AG04449 (cell line): Measurements from ENCODE around the gene FOXL2NB.

Experiments
- CTCF ChIA-PET: fragments of 350-600 bp; formaldehyde crosslinking; extraction: SDS; loops from one replicate; lab custom pipeline; 2021; ENCODE audit warnings: antibody characterized with exemption; lab: Yijun Ruan, JAX
- POLR2A ChIA-PET: fragments of 400-600, 350-600 bp; formaldehyde crosslinking; extraction: SDS; loops from one replicate; lab custom pipeline; 2020; ENCODE audit warnings: antibody characterized with exemption, inconsistent platforms; lab: Yijun Ruan, JAX
- DNase-seq: peaks from one replicate; pipeline ENCODE4 v3.0.0-alpha.2; 2010; ENCODE audit warnings: low read depth, low spot score
- H3K4me3 ChIP-seq: 2 replicates; pipeline ENCODE4 v1.5.1; 2011; ENCODE audit warnings: low read depth, mild to moderate bottlenecking, control low read depth, low read length
- TF ChIP-seq, protein P1 (sequence below): IDR thresholded peaks from one replicate; pipeline ENCODE4 v1.5.1; 2011; ENCODE audit warnings: mild to moderate bottlenecking, moderate library complexity, low read length, control low read depth, inconsistent platforms; ENCODE audit not compliant: insufficient read depth; ENCODE audit errors: missing control alignments

The FOXL2NB gene

DNA sequence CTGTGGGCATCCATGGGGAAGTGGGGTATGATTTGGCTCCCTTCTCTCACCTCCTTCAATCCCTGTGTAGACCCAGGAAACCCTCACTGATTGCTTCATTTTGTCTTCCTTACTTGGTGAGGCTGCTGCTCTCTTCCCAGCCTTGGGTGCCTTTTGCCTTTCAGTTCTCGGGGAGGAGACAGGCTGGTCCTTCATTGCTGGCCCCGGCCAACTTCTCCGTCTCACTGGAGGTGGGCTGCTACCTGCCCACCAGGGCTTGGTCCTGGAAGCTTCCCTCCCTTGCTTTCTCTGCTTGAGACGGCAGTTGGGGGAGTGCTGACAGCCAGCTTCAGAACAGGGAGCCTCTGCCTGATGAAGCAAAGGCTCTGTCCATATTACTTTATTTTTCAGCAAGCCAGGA lies 4.7 kb upstream of the FOXL2NB start:
- DNase-seq = no peak
- ChIA-PET POLR2A (no interaction called here), CTCF (interaction anchor here (1.0 to 5.5 kb wide), 9 partner anchors 9 to 463 kb away, joined by 3 to 29 read pairs (median 5); no protein-coding TSS in a partner anchor)
- TF ChIP-seq, protein P1, sequence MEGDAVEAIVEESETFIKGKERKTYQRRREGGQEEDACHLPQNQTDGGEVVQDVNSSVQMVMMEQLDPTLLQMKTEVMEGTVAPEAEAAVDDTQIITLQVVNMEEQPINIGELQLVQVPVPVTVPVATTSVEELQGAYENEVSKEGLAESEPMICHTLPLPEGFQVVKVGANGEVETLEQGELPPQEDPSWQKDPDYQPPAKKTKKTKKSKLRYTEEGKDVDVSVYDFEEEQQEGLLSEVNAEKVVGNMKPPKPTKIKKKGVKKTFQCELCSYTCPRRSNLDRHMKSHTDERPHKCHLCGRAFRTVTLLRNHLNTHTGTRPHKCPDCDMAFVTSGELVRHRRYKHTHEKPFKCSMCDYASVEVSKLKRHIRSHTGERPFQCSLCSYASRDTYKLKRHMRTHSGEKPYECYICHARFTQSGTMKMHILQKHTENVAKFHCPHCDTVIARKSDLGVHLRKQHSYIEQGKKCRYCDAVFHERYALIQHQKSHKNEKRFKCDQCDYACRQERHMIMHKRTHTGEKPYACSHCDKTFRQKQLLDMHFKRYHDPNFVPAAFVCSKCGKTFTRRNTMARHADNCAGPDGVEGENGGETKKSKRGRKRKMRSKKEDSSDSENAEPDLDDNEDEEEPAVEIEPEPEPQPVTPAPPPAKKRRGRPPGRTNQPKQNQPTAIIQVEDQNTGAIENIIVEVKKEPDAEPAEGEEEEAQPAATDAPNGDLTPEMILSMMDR = no peak
- H3K4me3 ChIP-seq = no peak overlapping the region

DNA sequence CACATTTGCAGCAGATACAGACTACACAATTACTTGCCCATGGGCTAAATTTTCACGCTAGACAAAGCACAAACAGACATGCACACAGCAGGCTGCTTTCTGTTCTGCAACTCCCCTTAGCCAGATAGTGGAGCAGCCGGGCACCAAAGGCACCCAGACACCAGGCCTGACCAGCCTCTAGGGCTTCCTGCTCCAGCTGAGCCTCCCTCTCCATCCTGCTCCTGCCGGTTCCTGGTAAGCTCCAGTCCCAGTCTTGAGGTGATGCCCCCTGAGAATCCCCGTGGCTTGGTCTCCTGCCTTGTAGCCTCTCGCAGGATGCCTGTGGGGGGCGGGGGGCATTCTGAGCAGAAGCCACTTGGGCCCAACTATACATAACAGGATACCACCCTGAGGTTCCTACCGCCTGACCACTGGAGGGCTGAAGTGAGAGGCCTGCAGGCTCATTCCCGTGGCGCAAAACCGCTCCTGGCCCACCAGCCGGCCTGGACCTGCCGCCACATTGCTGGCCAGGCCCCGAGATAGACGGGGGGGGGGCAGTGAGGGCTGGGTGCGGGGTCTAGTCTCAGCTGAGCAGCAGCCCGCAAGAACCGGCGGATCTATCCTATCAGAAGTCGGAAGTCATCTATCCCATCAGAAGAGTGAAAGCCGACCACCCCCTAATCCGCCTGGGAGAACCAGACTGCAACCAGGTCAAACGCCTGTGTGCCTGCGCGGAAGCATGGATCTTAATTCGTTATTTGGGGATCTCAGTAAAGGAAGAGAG lies 4.0 kb upstream of the FOXL2NB start:
- TF ChIP-seq, protein P1 = no peak
- ChIA-PET POLR2A (no interaction called here), CTCF (interaction anchor here (1.0 to 5.5 kb wide), 4 partner anchors 10 to 386 kb away, joined by 3 to 29 read pairs (median 6); no protein-coding TSS in a partner anchor)
- no peak for DNase-seq
- H3K4me3 ChIP-seq = no peak overlapping the region

DNA sequence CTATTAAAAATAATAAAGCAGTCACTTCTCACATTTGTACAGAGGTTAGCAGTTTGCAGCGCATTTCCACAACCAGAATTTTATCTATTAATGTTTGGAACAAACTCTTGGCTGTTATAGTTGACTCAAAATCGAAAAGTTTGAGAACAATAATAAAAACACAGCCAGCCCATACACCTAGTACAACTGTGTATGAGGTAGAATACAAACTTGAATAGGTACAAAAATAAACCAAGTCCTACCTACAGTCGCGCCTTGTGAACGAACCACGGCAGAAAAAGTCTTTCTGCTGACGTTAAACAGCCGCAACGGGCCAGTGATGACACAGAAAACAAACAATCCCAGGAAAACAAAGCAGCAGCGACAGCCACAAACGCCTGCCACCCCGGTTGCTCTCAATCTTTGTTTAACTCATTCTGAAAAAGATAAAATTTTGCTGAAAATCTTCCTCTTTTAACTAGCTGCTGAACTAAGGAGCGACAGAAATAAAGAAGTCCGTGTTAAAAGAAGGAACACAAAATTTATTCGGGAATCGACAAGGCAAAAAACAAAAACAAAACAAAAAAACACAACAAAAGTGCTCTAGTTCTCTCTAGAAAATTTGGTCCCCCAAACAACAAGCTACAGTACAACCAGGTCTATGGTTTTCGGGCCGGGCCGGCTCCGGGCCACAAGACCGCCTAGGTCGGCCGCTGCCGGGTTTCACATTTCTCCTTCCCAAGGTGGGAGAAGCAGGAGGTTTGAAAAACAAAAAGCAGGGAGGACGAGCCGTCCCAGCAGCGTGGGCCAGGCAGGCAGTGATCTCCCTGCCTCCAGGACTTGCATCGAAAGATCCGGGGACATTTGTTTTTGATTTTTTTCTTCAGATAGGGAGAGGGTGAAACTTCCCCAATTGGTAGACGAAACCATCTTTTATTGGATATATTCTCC lies 3.0 kb upstream of the FOXL2NB start:
- peak overlapping the region; percentile 64 for H3K4me3 ChIP-seq
- CTCF ChIA-PET = interaction anchor here (1.1 to 5.5 kb wide), 7 partner anchors 8 to 350 kb away, joined by 3 to 29 read pairs (median 11); partner anchors contain the start of gene CEP70
- POLR2A ChIA-PET = no interaction called here
- DNase-seq = no peak
- TF ChIP-seq, protein P1 = no peak

- peak overlapping the region; percentile 64 for H3K4me3 ChIP-seq
- ChIA-PET CTCF (interaction anchor here (1.1 to 5.5 kb wide), 7 partner anchors 8 to 350 kb away, joined by 3 to 29 read pairs (median 11); partner anchors contain the start of gene CEP70), POLR2A (no interaction called here)
- TF ChIP-seq, protein P1 = no peak
- DNase-seq = no peak
Observed at GRCh38 chr3:138944654-138944928, 2.4 kb upstream of the FOXL2NB start.

DNA sequence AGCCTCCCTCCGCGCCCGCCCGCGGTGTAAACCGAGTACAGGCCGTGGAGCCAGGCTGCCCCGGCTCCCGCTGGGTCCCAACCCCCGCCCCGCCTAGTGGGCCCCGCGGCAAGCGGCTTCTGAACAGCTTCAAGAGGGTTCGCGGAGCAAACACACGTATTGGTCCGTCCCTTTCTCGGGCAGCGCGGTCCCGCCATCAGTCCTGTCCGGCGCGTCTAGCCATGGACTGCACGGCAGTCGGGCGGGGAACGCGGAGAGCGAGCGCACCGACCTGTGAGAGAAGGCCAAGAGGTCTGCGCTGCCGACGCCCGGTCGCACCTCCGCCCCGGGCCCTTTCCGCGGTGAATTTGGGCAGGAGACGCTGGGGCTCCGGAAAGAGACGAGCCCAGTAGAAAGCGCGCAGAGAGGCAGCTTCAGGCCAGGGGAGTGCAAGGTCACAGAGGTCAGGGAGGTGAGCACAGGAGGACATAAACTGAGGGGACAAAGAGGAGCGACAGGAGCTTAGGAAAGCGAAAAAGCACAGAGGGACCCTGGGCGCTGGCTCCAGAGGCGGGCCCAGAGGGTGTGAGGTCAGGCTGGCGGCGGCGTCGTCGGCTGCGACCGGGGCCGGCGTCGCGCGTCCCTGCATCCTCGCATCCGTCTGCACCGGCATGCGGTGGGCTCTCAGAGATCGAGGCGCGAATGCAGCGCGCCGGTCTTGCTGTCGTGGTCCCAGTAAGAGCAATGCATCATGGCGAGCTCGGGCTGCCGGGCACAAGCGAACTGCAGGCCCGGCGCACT lies 1.9 kb upstream of the FOXL2NB start:
- H3K4me3 ChIP-seq = peak overlapping the region; percentile 64
- CTCF ChIA-PET = interaction anchor here (0.8 to 5.5 kb wide), 10 partner anchors 8 to 409 kb away, joined by 3 to 29 read pairs (median 8); partner anchors contain the start of gene CEP70
- POLR2A ChIA-PET = no interaction called here
- TF ChIP-seq, protein P1 = no peak
- DNase-seq = no peak
